Effector memory CD8-positive, alpha-beta T cell (primary cell): ENCODE data around the gene PCDHB14.
"Not testable (repeated sequence)": the region's sequence is repeated elsewhere in the genome, so short reads cannot be mapped to it uniquely, and the experiment has no call there.

ENCODE experiments used
- ATAC-seq: fragments of 150-1000 bp; cut with Tn5 transposase; replicated peaks from 2 replicates; pipeline ENCODE4 v1.10.0; 2021; ENCODE audit warnings: mild to moderate bottlenecking, moderate library complexity
- DNase-seq, 3 experiments: peaks; one replicate each; pipeline ENCODE4 v3.0.0; 2021
- H3K27ac Mint-ChIP-seq, 2 donors: one replicate each; pipeline ENCODE4 v1.8.0; 2022; ENCODE audit warnings: mild to moderate bottlenecking in 2 of 2, mixed read lengths in 2 of 2, moderate library complexity in 2 of 2
- H3K27me3 Mint-ChIP-seq, 2 donors: one replicate each; pipeline ENCODE4 v1.8.0; 2022; ENCODE audit warnings: mixed read lengths in 2 of 2
- H3K36me3 Mint-ChIP-seq: one replicate; pipeline ENCODE4 v1.8.0; 2022; ENCODE audit warnings: mild to moderate bottlenecking, moderate library complexity, mixed read lengths; ENCODE audit not compliant: insufficient read depth
- H3K4me1 Mint-ChIP-seq, 2 donors: one replicate each; pipeline ENCODE4 v1.8.0; 2022; ENCODE audit warnings: low read depth in 2 of 2, mixed read lengths in 2 of 2
- H3K4me3 Mint-ChIP-seq, 2 donors: one replicate each; pipeline ENCODE4 v1.8.0; 2022; ENCODE audit warnings: mild to moderate bottlenecking in 2 of 2, mixed read lengths in 2 of 2, moderate library complexity in 2 of 2
- H3K9me3 Mint-ChIP-seq, 2 donors: one replicate each; pipeline ENCODE4 v1.8.0; 2022; ENCODE audit warnings: mixed read lengths in 2 of 2

PCDHB14 gene

DNA sequence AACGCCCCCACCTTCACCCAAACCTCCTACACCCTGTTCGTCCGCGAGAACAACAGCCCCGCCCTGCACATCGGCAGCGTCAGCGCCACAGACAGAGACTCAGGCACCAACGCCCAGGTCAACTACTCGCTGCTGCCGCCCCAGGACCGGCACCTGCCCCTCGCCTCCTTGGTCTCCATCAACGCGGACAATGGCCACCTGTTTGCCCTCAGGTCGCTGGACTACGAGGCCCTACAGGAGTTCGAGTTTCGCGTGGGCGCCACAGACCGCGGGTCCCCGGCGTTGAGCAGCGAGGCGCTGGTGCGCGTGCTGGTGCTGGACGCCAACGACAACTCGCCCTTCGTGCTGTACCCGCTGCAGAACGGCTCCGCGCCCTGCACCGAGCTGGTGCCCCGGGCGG is 1.7 kb downstream of the PCDHB14 start:
- H3K36me3 Mint-ChIP-seq, H3K4me3 Mint-ChIP-seq, H3K27ac Mint-ChIP-seq: not testable (repeated sequence)

DNA sequence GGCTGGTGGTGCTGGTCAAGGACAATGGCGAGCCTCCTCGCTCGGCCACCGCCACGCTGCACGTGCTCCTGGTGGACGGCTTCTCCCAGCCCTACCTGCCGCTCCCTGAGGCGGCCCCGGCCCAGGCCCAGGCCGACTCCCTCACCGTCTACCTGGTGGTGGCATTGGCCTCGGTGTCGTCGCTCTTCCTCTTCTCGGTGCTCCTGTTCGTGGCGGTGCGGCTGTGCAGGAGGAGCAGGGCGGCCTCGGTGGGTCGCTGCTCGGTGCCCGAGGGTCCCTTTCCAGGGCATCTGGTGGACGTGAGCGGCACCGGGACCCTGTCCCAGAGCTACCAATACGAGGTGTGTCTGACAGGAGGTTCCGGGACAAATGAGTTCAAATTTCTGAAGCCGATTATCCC is 2.3 kb downstream of the PCDHB14 start:
- not testable (repeated sequence) for H3K4me3 Mint-ChIP-seq, H3K27ac Mint-ChIP-seq, H3K4me1 Mint-ChIP-seq, DNase-seq, H3K9me3 Mint-ChIP-seq, ATAC-seq, H3K36me3 Mint-ChIP-seq
- H3K27me3 Mint-ChIP-seq: peaks cover 32 to 37% of the 10 kb centered on the region in 2 donors

More for the DNA sequence above, 1.7 kb downstream of the PCDHB14 start:
- not testable (repeated sequence) for DNase-seq, H3K4me1 Mint-ChIP-seq, ATAC-seq, H3K9me3 Mint-ChIP-seq
- H3K27me3 Mint-ChIP-seq: peaks cover 37 to 42% of the 10 kb centered on the region in 2 donors

DNA sequence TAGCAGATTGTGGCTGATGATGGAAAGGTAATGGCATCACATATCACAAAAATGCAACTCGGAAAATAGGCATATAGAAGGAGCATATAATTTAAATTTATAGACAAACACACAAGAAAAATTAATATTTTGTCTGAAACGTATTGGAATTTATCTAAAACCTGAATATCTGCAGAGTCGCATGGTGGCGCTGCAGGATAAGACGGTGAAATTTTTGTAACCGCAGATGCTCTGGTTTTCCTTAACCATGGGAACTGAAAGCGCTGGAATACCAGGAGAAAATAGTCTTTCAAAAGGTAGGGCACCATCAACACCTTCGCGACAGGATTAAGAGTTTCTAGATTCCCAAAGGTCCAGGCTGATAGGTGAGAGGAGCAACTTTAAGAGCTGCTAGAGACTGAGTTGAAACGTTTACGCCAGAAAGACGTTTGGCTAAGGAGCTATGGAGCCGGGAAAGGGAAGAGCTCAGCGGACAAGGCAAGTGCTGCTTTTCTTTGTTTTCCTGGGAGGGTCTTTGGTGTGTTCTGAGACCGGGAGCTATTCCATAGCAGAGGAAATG is 11.0 kb downstream of the PCDHB14 start:
- DNase-seq (no peak), ATAC-seq (no peak)
- H3K9me3 Mint-ChIP-seq: peaks cover 4 to 6% of the 10 kb centered on the region in 2 donors
- H3K27me3 Mint-ChIP-seq: peaks cover 31 to 33% of the 10 kb centered on the region in 2 donors
- H3K4me1 Mint-ChIP-seq: peaks cover 0 to 2% of the 10 kb centered on the region in 2 donors
- no peak overlapping the region for H3K4me3 Mint-ChIP-seq
- H3K36me3 Mint-ChIP-seq: no peaks in the 10 kb centered on the region
- no peak overlapping the region for H3K27ac Mint-ChIP-seq

DNA sequence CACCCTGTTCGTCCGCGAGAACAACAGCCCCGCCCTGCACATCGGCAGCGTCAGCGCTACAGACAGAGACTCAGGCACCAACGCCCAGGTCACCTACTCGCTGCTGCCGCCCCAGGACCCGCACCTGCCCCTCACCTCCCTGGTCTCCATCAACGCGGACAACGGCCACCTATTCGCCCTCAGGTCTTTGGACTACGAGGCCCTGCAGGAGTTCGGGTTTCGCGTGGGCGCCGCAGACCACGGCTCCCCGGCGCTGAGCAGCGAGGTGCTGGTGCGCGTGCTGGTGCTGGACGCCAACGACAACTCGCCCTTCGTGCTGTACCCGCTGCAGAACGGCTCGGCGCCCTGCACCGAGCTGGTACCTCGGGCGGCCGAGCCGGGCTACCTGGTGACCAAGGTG is 12.8 kb downstream of the PCDHB14 start:
- DNase-seq, H3K9me3 Mint-ChIP-seq, H3K36me3 Mint-ChIP-seq, H3K27ac Mint-ChIP-seq, H3K4me1 Mint-ChIP-seq, H3K4me3 Mint-ChIP-seq, ATAC-seq: not testable (repeated sequence)
- H3K27me3 Mint-ChIP-seq: peaks cover 37 to 50% of the 10 kb centered on the region in 2 donors

DNA sequence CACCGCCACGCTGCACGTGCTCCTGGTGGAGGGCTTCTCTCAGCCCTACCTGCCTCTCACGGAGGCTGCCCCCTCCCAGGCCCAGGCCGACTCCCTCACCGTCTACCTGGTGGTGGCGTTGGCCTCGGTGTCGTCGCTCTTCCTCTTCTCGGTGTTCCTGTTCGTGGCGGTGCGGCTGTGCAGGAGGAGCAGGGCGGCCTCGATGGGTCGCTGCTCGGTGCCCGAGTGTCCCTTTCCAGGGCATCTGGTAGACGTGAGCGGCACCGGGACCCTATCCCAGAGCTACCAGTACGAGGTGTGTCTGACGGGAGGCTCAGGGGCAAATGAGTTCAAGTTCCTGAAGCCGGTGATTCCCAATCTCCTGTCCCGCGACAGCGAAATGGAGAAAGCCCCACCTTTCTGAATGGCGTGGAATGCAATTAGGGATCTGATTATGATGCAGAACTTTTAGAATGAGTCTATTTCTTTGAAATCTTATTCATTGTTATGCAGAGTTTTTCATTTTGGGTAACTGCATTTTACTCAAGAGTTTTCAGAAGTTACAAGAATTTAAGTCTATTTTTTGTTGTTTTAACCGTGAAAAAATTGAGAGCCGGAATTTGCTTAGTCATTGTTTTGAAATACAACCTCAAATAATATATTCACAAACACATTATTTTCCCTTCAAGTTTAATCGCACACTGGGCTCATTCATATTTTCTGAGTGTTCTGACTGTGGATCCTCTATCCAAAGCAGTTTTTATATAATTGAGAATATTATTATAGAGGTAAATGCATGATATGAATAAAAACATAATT is 13.6 kb downstream of the PCDHB14 start:
- Mint-ChIP-seq H3K27ac (no peak overlapping the region), H3K9me3 (peaks cover 4 to 7% of the 10 kb centered on the region in 2 donors), H3K36me3 (no peaks in the 10 kb centered on the region), H3K4me1 (peaks cover 0 to 2% of the 10 kb centered on the region in 2 donors), H3K4me3 (no peak overlapping the region), H3K27me3 (peaks cover 37 to 58% of the 10 kb centered on the region in 2 donors)
- ATAC-seq (no peak), DNase-seq (no peak)

DNA sequence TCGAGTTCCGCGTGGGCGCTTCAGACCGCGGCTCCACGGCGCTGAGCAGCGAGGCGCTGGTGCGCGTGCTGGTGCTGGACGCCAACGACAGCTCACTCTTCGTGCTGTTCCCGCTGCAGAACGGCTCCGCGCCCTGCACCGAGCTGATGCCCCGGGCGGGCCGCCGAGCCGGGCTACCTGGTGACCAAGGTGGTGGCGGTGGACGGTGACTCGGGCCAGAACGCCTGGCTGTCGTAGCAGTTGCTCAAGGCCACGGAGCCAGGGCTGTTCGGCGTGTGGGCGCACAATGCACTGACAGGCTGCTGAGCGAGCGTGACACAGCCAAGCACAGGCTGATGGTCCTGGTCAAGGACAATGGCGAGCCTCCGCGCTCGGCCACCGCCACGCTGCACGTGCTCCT is 18.4 kb downstream of the PCDHB14 start:
- no peak for DNase-seq
- H3K27me3 Mint-ChIP-seq: peaks cover 30 to 68% of the 10 kb centered on the region in 2 donors
- no peak overlapping the region for H3K27ac Mint-ChIP-seq
- H3K9me3 Mint-ChIP-seq: peaks cover 10 to 14% of the 10 kb centered on the region in 2 donors
- H3K36me3 Mint-ChIP-seq: no peaks in the 10 kb centered on the region
- peaks cover 0 to 3% of the 10 kb centered on the region in 2 donors for H3K4me1 Mint-ChIP-seq
- no peak for ATAC-seq
- H3K4me3 Mint-ChIP-seq: no peak overlapping the region

DNA sequence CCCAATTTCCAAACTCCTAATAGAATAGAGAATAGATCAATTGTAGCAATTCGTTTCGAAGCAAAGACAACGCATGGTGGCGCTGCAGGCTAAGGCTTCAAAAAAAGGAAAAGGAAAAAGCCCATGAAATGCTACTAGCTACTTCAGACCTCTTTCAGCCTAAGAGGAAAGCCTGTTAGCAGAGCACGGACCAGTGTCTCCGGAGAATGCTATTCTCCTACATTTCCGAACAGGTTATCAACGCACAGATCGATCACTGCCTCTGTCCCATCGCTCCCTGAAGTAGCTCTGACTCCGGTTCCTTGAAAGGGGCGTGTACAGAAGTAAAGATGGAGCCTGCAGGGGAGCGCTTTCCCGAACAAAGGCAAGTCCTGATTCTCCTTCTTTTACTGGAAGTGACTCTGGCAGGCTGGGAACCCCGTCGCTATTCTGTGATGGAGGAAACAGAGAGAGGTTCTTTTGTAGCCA is 22.1 kb downstream of the PCDHB14 start, which contains the start of gene PCDHB15:
Gene PCDHB15, plus strand, starts transcription at position 146 of the 468 bp plus-strand sequence. Its CDS starts 184 bp downstream, at position 330.
- Mint-ChIP-seq H3K9me3 (peaks cover 13 to 29% of the 10 kb centered on the region in 2 donors), H3K4me1 (peaks cover 0 to 3% of the 10 kb centered on the region in 2 donors), H3K36me3 (no peaks in the 10 kb centered on the region), H3K4me3 (peak within 1 kb of the TSS; percentile 46 to 55), H3K27ac (no peak within 1 kb of the TSS), H3K27me3 (peaks cover 13 to 40% of the 10 kb centered on the region in 2 donors)
- ATAC-seq: no peak
- DNase-seq: peak in 2 of 3 experiments; percentile 8 to 13

DNA sequence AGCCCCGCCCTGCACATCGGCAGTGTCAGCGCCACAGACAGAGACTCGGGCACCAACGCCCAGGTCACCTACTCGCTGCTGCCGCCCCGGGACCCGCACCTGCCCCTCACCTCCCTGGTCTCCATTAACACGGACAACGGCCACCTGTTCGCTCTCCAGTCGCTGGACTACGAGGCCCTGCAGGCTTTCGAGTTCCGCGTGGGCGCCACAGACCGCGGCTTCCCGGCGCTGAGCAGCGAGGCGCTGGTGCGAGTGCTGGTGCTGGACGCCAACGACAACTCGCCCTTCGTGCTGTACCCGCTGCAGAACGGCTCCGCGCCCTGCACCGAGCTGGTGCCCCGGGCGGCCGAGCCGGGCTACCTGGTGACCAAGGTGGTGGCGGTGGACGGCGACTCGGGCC is 23.8 kb downstream of the PCDHB14 start:
- DNase-seq, H3K36me3 Mint-ChIP-seq, H3K27ac Mint-ChIP-seq, H3K4me3 Mint-ChIP-seq, ATAC-seq, H3K4me1 Mint-ChIP-seq: not testable (repeated sequence)
- H3K9me3 Mint-ChIP-seq: peaks cover 13 to 26% of the 10 kb centered on the region in 2 donors
- H3K27me3 Mint-ChIP-seq: peaks cover 13 to 24% of the 10 kb centered on the region in 2 donors

DNA sequence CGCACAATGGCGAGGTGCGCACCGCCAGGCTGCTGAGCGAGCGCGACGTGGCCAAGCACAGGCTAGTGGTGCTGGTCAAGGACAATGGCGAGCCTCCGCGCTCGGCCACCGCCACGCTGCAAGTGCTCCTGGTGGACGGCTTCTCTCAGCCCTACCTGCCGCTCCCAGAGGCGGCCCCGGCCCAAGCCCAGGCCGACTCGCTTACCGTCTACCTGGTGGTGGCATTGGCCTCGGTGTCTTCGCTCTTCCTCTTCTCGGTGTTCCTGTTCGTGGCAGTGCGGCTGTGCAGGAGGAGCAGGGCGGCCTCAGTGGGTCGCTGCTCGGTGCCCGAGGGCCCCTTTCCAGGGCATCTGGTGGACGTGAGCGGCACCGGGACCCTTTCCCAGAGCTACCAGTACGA is 24.3 kb downstream of the PCDHB14 start:
- H3K4me3 Mint-ChIP-seq, H3K36me3 Mint-ChIP-seq: not testable (repeated sequence)
- peaks cover 13 to 23% of the 10 kb centered on the region in 2 donors for H3K9me3 Mint-ChIP-seq

DNA sequence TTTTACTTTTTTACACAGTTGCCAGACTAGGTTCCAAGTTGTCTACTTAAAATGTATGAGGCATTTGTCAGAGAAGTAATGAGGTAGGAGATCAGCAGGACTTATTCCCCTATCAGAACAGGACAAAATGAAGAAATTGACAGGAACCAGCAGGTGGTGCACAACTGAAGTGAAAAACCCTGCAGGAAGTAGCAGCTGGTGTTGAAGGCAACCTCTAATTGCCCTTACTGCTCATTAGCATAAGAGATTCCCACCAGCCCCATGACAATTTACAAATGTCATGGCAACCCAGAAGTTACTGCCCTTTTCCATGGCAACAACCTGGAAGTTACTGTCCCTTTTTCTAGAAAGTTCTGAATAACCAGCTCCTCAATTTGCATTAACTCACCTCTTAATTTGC is 27.4 kb downstream of the PCDHB14 start:
- Mint-ChIP-seq H3K4me1 (no peaks in the 10 kb centered on the region), H3K9me3 (peaks cover 9 to 26% of the 10 kb centered on the region in 2 donors), H3K4me3 (no peak overlapping the region), H3K27me3 (no peaks in the 10 kb centered on the region), H3K27ac (no peak overlapping the region), H3K36me3 (no peaks in the 10 kb centered on the region)
- DNase-seq (no peak), ATAC-seq (no peak)

More for the DNA sequence above, 24.3 kb downstream of the PCDHB14 start:
- ATAC-seq, H3K27ac Mint-ChIP-seq, H3K4me1 Mint-ChIP-seq, DNase-seq: not testable (repeated sequence)
- peaks cover 13 to 20% of the 10 kb centered on the region in 2 donors for H3K27me3 Mint-ChIP-seq

DNA sequence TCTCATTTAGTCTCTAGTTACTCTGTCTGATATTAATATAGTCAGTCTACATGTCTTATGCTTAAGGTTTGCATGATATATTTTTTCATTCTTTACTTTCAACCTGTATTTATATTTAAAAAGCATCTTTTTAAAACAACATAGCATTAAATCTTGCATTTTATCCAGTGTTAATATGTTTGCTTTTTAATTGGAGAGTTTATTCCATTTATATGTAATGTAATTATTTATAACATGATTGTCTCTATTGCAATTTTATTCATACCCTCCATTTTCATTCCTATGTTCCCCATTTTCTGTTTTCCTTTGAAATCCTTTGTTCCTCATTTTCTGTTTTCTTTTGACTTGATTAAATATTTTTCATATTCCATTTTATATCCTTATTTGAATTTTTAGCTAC is 35.3 kb downstream of the PCDHB14 start:
- no peak for DNase-seq
- H3K4me3 Mint-ChIP-seq: no peak overlapping the region
- ATAC-seq: no peak
- peaks cover 4 to 22% of the 10 kb centered on the region in 2 donors for H3K9me3 Mint-ChIP-seq
- H3K36me3 Mint-ChIP-seq: no peaks in the 10 kb centered on the region
- H3K4me1 Mint-ChIP-seq: no peaks in the 10 kb centered on the region
- H3K27me3 Mint-ChIP-seq: no peaks in the 10 kb centered on the region
- H3K27ac Mint-ChIP-seq: no peak overlapping the region

DNA sequence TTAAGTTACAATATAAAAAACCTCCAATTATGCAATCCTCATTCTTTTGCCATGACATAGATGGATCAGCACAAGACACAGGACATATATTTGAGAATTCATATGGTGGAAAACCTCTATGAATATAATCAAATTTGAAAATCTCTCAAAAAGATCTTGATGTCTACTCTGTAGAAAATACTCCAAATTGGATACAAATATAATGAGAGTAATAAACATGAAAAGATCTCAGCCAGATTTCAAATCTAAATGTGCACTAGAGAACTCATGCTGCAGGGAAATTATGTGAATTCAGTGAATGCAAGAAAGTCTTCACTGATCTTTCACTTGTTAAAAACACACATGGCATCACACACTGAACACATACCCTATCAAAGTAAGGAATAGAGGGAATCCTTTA is 35.8 kb downstream of the PCDHB14 start:
- peaks cover 6 to 22% of the 10 kb centered on the region in 2 donors for H3K9me3 Mint-ChIP-seq
- ATAC-seq (no peak), DNase-seq (no peak)
- H3K4me1 Mint-ChIP-seq: no peaks in the 10 kb centered on the region
- H3K36me3 Mint-ChIP-seq: no peaks in the 10 kb centered on the region
- no peak overlapping the region for H3K4me3 Mint-ChIP-seq
- H3K27me3 Mint-ChIP-seq: no peaks in the 10 kb centered on the region
- no peak overlapping the region for H3K27ac Mint-ChIP-seq

DNA sequence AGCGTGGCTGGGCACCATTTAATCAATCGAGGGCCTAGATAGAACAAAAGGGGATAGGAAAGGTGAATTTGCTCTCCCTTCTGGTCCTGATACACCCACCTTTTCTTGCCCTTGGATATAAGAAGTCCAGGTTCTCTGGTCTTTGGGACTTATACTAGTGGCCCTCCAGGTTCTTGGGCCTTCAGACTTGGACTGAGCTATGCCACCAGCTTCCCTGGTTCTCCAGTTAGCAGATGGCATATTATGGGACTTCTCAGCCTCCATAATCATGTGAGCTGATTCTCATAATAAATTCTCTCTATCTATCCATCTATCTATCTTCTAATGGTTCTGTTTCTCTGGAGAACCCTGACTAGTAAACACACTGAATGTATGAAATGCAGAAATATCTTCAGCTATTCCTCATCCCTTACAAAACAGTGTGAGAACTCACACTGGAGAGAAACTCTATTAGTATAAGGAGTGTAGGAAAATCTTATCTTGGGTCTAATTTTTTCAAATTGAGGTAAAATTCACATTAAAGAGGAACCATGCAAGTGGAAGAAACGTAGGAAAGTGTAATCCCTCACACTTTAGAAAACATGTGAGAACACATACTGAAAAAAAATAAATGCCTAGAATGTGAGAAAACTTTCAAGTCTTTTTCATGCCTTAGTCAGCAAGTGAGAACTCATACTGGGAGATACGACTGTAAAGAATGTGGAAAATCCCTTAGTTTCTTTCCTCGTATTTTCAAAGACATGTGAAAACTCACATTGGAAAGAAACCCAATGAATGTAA is 37.5 kb downstream of the PCDHB14 start:
- Mint-ChIP-seq H3K36me3 (no peaks in the 10 kb centered on the region), H3K27ac (no peak overlapping the region), H3K9me3 (peaks cover 6 to 11% of the 10 kb centered on the region in 2 donors), H3K4me1 (no peaks in the 10 kb centered on the region), H3K4me3 (no peak overlapping the region), H3K27me3 (no peaks in the 10 kb centered on the region)
- no peak for DNase-seq
- no peak for ATAC-seq
